Choroid plexus epithelial cell (primary cell): ENCODE results near the gene MBOAT2.

Experiments used
- DNase-seq: peaks from one replicate; pipeline ENCODE4 v3.0.0-alpha.2; 2010; ENCODE audit warnings: low read depth
- H3K4me3 ChIP-seq: 2 replicates; pipeline ENCODE4 v1.5.1; 2011; ENCODE audit warnings: low read depth, mild to moderate bottlenecking, control low read depth, low read length, moderate library complexity
- CTCF ChIP-seq: conservative IDR thresholded peaks from 2 replicates; pipeline ENCODE4 v1.5.1; 2011; ENCODE audit warnings: low read depth, mild to moderate bottlenecking, control low read depth, inconsistent platforms, low read length, moderate library complexity

The MBOAT2 gene

GRCh38 chr2:8985561-8986326 is 17.7 kb downstream of the MBOAT2 start:
- DNase-seq, result no peak
- no peak overlapping the region for H3K4me3 ChIP-seq
- TF ChIP-seq CTCF, result no peak

- no peak for TF ChIP-seq CTCF
- DNase-seq, result peak; percentile 48
These were observed 18.6 kb downstream of the MBOAT2 start for GRCh38 chr2:8984855-8985254.

GRCh38 chr2:8984157-8984556 is 19.3 kb downstream of the MBOAT2 start:
- TF ChIP-seq CTCF, result no peak
- DNase-seq, result peak; percentile 66
- H3K4me3 ChIP-seq, result no peak overlapping the region

More at GRCh38 chr2:8984855-8985254, 18.6 kb downstream of the MBOAT2 start:
- H3K4me3 ChIP-seq, result no peak overlapping the region

GRCh38 chr2:8983571-8983970 is 19.9 kb downstream of the MBOAT2 start:
- DNase-seq, result no peak
- H3K4me3 ChIP-seq, result no peak overlapping the region
- TF ChIP-seq CTCF, result no peak

- no peak for DNase-seq
- no peak for TF ChIP-seq CTCF
- no peak overlapping the region for H3K4me3 ChIP-seq
These were observed 21.6 kb downstream of the MBOAT2 start for GRCh38 chr2:8981876-8982275.

- DNase-seq, result peak; percentile 97
These were observed 23.4 kb downstream of the MBOAT2 start for GRCh38 chr2:8980096-8980495.

More at GRCh38 chr2:8980096-8980495, 23.4 kb downstream of the MBOAT2 start:
- no peak overlapping the region for H3K4me3 ChIP-seq
- TF ChIP-seq CTCF, result no peak
